ENCODE data around the gene PRPH.
"Not testable (repeated sequence)": the region's sequence is repeated elsewhere in the genome, so short reads cannot be mapped to it uniquely, and the experiment has no call there.

- not testable (repeated sequence) for TF ChIP-seq CTCF (conservative IDR thresholded peaks at IDR 0.05; ENCODE audit: low read length); EZH2phosphoT487 (IDR thresholded peaks at IDR 0.05; ENCODE audit: borderline replicate concordance, low read depth, low read length)
Observed at GRCh38 chr12:49282740-49283375, 12.1 kb upstream of the PRPH start.

Data from OCI-LY7 (cell line).